GOT3 (cell line): ENCODE data around the gene CTBP1.
"Not testable (repeated sequence)": the region's sequence is repeated elsewhere in the genome, so short reads cannot be mapped to it uniquely, and the experiment has no call there.

ENCODE experiments used
- DNase-seq: peaks from one replicate; lab custom pipeline; 2025; ENCODE audit warnings: mixed read lengths; lab: John Stamatoyannopoulos, UW

Gene CTBP1

GRCh38 chr4:1237981-1238675 is 10.8 kb downstream of the CTBP1 start:
- no peak for DNase-seq

DNA sequence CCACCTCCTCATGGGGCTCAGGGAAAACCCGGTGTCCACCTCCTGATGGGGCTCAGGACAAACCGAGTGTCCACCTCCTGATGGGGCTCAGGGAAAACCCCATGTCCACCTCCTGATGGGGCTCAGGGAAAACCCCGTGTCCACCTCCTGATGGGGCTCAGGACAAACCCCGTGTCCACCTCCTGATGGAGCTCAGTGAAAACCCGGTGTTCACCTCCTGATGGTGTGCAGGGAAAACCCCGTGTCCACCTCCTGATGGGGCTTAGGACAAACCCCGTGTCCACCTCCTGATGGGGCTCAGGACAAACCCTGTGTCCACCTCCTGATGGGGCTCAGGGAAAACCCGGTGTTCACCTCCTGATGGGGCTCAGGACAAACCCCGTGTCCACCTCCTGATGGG is 11.7 kb downstream of the CTBP1 start:
- not testable (repeated sequence) for DNase-seq

DNA sequence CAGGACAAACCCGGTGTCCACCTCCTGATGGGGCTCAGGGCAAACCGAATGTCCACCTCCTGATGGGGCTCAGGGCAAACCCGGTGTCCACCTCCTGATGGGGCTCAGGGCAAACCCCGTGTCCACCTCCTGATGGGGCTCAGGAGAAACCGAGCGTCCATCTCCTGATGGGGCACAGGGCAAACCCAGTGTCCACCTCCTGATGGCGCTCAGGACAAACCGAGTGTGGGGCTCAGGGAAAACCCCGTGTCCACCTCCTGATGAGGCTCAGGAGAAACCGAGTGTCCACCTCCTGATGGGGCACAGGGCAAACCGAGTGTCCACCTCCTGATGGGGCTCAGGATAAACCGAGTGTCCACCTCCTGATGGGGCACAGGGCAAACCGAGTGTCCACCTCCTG is 12.1 kb downstream of the CTBP1 start:
- not testable (repeated sequence) for DNase-seq

DNA sequence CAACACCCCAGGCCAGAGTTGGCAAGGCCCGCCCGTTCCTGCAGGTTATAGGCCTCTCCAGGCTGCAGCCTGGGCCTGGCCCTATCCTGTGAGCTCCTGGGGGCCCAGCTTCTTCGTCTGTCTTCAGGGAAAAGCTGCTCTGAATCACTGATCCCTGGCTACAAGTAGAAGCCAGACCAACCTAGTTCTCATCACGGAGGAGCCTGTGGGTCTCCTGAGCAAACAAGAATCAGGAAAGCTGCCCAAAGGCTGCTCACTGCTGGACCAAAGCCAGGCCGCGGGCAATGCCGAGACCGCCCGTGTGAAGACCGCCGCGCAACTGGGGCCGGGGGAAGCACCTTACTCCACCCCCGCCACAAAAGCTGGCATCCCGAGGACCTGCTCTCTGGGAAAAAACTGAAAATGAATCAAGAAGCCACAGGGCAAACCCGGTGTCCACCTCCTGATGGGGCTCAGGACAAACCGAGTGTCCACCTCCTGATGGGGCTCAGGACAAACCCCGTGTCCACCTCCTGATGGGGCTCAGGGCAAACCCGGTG is 12.8 kb downstream of the CTBP1 start:
- no peak for DNase-seq

DNA sequence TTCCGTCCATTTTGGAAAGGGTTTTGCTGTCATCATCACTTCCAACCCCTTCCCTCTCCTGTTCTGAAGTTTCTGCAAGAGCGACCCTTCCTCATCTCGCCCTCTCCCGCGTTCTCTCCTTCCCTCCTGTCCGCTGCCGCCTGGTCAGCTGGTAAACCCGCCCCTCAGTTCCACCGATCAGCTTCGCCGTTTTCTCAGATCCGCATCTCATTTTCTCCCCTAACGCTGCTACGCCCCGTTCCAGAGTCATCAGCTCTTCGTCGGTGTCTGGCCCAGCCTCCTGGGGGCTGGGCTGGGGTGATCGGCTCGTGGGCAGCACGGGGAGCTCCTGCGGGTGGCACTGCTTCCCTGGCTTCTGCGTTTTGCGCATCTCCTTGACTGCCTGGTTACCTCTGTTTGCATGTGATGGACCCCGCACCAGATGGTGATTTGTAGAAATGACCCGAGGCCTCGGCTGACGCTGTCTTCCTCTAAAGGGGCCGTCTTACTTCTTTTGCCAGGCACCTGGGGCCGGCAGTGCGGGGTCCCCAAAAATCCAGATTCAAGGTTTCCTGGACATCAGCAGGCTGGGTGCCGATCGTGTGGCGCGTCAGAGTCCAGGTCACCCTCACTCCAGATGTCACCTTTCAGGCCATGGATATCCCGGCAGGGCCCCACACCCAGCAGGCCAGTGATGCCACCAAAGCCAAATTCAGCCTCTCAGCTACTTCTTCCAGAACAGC is 13.4 kb downstream of the CTBP1 start:
- no peak for DNase-seq

DNA sequence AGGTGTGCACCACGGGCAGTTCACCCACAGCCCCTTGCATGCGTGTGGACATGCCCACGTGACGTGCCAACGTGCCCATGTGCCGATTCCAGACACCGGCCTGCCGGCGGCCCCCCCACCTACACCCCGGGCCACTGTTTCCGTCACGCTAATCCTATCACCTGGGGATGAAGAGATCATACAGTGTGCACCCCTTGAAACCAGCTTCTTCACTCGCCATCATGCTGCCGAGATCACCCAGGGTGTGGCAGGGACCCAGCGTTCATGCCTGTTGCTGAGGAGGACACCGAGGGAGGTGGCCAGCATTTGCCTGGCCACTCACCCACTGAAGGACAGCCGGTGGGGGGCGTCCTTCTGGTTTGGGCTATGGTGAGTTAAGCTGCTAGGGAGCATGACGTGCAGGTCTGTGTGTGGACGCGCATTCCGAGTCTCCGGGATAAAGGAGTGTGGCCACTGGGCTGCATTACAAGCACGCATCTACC is 14.1 kb downstream of the CTBP1 start:
- no peak for DNase-seq

DNA sequence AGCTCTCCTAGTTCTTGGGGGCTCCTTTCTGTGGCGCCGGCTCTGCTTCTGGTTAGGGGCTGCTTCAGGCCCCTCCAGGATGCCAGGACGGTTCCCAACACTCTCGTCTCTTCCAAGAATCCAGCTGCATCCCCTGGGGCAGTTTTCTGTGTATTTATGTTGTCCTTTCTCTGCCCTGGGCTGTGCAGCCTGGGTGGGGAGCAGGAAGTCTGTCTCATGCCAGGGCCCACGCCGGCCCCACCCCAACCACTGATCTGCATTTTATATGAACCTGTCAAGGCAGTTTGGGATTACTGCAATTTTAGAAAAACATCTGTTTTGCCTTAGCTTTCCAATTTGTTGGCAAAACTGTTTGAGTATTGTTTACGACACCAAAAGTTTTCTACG is 14.6 kb downstream of the CTBP1 start:
- no peak for DNase-seq

DNA sequence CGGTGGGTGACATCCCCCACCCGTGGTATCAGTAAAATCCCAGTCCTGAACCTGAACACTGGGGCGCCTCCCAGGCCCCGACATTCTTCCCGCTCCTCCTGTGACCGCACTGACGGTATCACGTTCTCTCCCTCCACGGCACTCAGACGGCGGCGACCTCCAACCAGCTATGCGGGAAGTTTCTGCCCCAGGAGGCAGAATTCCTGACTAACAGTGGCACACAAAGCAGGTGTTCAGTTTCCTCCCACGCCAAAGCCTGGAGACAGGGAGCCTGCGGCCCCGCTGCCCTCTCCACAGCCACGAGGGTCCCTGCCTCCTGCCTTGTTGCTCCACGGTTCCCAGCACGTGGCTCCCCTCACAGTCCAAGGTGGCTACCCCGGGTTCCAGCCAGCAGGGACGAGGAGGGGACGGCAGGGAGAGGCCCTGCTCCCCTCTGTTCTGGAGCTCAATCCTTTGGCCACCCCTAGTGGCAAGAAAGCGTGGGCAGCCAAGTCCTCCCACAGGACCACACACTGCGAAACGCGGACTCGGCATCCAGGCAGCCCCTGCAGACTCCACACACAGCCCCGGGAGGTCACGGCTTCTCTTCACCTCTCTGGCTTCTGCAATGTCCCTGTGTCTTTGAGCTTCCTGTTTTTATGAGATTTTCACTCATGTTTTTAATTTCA is 15.2 kb downstream of the CTBP1 start:
- no peak for DNase-seq

GRCh38 chr4:1232661-1233621 is 16.0 kb downstream of the CTBP1 start:
- DNase-seq: no peak

- DNase-seq: no peak
Observed at GRCh38 chr4:1231637-1232360, 17.1 kb downstream of the CTBP1 start.

DNA sequence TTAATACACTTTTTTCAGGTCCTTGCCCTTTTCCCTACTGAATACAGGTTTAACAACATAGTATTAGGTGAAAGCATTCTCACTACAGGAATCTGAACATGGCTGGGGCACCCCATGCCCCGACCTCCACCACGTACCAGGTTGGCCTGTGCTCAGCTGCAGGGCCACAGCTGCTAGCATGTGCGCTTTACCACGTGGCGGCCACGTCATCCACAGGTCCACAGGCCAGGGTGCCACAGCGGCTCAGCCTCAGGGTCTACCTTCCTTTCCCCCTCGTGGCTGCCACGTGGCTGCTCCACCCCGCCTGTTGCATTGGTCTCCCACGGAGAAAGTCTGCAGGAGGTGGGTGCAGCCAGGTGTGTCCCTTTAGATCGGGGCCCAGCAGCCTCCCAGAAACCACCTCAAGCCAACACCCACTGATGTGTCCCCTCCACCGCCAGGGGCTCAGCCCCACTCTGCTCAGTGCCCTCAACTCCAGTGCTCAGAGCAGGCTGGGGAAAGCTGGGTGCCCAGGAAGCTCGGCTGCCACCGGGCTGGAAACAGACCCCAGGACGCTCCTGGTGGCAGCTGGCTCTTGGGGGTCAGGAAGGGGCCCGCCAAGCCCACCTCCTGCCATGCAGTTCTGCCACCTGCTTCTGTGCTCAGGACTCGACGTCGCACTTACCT is 17.8 kb downstream of the CTBP1 start:
- DNase-seq: no peak

DNA sequence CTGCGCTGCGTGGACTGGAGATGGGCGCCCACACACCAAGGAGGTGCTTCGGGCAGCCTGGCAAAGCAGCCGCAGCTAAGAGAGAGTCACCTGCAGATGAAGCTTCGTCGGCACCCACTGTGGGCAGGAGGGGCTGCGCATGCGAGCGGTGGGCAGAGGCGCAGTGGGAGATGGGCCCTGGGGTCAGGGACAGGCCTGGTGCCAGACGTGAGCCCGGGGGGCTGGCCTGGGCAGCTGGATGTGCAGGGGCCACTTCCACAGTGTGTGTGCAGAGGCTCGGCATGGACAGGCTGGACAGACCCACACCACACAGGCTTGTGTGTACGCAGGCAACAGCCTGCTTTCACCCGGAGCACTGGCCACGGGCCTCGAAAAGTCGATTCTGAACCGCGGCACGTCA is 18.6 kb downstream of the CTBP1 start:
- DNase-seq: no peak

GRCh38 chr4:1229117-1229849 is 19.6 kb downstream of the CTBP1 start:
- no peak for DNase-seq

DNA sequence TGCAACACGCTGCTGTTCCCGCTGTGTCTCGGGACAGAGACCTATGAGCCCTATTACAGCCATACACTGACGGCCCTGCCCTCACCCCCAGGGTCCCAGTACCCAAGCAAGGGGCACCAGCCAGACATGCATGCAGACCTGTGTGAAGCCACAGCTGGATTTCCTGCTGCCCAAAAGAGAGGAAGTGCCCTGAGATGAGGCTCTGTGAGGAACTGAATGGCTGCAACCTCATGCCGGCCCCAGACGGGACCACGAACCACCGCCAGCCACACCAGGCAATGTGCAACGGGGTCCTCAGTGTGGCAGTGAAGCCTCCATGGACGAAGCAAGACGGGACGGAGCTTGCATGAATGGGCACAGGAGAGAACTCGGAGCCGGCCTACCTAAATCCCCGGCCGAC is 21.1 kb downstream of the CTBP1 start:
- DNase-seq: no peak

DNA sequence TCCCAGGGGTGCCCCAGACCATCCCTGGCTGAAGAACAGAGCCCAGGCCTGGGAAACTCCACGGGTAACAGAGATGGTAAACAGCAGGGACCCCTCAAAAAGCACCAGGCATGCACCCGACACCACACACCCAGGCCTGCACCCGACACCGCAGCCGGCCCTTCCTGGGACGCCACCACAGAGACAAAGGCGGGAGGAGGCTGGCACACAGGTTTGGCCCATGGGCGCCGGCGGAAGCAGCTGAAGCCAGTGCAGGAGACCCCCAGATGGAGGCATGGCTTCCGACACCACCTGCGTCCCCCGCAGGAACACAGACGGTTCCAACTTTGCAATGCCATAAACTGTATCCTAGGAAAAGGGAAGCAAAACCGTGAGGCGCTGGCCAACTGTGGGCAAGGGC is 22.3 kb downstream of the CTBP1 start:
- DNase-seq: no peak

GRCh38 chr4:1226144-1226481 is 22.8 kb downstream of the CTBP1 start:
- no peak for DNase-seq

DNA sequence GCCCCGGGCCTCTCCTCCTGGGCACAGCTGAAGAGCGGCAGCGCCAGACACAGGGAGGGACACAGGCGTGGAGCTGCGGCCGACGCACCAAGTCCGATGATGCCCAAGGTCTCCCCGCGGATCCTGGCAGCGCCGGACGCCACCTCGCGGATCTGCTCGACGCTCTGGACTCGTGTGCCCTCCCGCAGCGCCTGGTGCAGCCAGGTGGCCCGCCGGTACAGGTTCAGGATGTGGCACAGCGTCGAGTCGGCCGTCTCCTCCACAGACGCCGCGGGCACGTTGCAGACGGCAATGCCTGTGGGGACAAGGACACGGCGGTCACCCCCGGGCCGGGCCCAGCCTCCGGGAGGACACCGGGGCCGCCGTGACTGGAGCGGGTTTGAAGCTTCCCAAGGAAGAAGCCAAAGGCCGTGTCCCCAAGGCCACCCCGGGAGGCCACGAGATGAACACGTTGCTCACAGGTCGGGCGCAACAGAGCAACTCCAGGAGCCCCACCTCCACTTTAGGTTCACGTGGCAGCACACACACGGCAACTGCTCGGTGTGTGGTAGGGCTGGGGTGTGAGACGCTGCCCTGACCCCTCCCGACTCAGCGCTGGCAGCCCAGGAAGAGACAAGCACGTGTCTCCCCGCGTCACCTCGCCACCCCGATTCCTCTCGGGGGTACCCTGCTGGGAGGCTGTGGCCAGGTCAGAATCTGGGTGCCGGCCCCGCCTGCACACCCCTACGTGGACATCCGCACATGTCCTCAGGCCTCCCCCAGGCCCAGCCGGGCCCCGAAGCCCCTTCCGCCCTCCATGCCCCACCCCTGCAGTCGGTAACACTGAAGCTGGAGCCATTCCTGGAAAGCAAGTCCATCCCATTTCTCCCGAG is 23.4 kb downstream of the CTBP1 start:
- DNase-seq: no peak

- no peak for DNase-seq
Observed at GRCh38 chr4:1223841-1224809, 24.8 kb downstream of the CTBP1 start.
